Kidney epithelial cell (primary cell): Measurements from ENCODE around the gene EPHA8. TPM values are rescaled to one million over a fixed set of nuclear protein-coding genes. Genes with fewer than 3 reads are reported as not detected.

Source experiments
- DNase-seq: peaks from one replicate; pipeline ENCODE4 v3.0.0-alpha.2; 2010; ENCODE audit warnings: low read depth
- H3K27me3 ChIP-seq: 2 replicates; pipeline ENCODE4 v1.6.0; 2011; ENCODE audit warnings: low read length; ENCODE audit not compliant: control insufficient read depth, insufficient read depth
- H3K36me3 ChIP-seq: 2 replicates; pipeline ENCODE4 v1.5.1; 2011; ENCODE audit warnings: low read length; ENCODE audit not compliant: control insufficient read depth, insufficient read depth
- H3K4me3 ChIP-seq: 2 replicates; pipeline ENCODE4 v1.5.1; 2011; ENCODE audit warnings: low read depth, mild to moderate bottlenecking, control low read depth, low read length
- total RNA-seq: library from RNA; depleted of rRNA; stranded (reverse); fragments of >200 nt; gene quantifications from 2 replicates; pipeline ENCODE4 v1.2.3, GENCODE V29; 2015
- TF ChIP-seq, protein P1 (sequence below): IDR thresholded peaks from 2 replicates; pipeline ENCODE4 v1.5.1; 2011; ENCODE audit warnings: mild to moderate bottlenecking, moderate library complexity, low read length, control low read depth, inconsistent platforms; ENCODE audit not compliant: insufficient read depth, poor library complexity, severe bottlenecking

EPHA8 gene
- total RNA-seq, 1 donor from 2014 or later, result not detected

DNA sequence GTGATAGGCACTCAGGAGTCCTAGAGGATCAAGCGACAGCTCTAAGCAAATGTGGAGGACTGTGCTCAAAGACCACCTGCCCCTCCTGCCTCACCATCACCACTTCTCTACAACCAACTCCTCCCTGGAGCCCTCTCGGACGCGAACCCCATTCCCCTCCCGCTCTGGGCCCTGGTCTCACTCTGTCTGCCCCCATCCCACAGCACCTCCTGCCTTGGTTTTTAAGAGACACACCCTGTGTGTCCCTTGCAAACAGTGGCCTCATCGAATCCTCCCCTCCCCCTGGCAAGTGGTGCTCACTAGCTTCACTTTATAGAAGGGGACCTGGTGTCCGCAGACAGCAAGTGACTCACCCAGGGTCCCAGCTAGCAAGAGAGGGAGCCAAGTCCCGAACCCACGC is 28.8 kb downstream of the EPHA8 start:
- TF ChIP-seq, protein P1, sequence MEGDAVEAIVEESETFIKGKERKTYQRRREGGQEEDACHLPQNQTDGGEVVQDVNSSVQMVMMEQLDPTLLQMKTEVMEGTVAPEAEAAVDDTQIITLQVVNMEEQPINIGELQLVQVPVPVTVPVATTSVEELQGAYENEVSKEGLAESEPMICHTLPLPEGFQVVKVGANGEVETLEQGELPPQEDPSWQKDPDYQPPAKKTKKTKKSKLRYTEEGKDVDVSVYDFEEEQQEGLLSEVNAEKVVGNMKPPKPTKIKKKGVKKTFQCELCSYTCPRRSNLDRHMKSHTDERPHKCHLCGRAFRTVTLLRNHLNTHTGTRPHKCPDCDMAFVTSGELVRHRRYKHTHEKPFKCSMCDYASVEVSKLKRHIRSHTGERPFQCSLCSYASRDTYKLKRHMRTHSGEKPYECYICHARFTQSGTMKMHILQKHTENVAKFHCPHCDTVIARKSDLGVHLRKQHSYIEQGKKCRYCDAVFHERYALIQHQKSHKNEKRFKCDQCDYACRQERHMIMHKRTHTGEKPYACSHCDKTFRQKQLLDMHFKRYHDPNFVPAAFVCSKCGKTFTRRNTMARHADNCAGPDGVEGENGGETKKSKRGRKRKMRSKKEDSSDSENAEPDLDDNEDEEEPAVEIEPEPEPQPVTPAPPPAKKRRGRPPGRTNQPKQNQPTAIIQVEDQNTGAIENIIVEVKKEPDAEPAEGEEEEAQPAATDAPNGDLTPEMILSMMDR, result no peak
- Histone ChIP-seq H3K4me3 (no peak overlapping the region), H3K27me3 (peaks cover 43% of the 10 kb centered on the region), H3K36me3 (no peaks in the 10 kb centered on the region)
- no peak for DNase-seq

GRCh38 chr1:22592919-22593790 is 29.9 kb downstream of the EPHA8 start:
- DNase-seq, result no peak
- no peaks in the 10 kb centered on the region for H3K36me3 ChIP-seq
- TF ChIP-seq, protein P1, result no peak
- H3K4me3 ChIP-seq, result no peak overlapping the region
- peaks cover 43% of the 10 kb centered on the region for H3K27me3 ChIP-seq

DNA sequence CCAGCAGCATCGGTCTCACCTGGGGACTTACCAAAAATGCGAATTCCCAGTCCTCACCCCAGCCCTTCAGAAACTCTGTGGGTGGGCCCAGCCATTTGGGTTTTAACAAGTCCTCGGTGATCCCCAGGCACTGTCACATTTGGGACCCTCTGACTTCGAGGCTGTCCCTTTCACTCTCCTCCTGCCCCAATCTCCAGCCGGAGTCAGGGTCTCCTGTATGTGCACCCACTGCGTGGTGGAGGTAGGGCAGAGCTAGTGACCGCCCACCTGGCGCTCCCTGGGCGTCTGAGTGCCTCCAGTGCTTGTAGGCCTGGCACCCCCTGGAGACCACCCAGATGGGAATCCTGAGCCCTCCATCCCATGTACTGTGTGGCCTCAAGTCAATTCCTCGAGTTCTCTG is 31.1 kb downstream of the EPHA8 start:
- H3K36me3 ChIP-seq, result no peaks in the 10 kb centered on the region
- H3K4me3 ChIP-seq, result no peak overlapping the region
- peaks cover 46% of the 10 kb centered on the region for H3K27me3 ChIP-seq
- DNase-seq, result no peak
- TF ChIP-seq, protein P1, result no peak

DNA sequence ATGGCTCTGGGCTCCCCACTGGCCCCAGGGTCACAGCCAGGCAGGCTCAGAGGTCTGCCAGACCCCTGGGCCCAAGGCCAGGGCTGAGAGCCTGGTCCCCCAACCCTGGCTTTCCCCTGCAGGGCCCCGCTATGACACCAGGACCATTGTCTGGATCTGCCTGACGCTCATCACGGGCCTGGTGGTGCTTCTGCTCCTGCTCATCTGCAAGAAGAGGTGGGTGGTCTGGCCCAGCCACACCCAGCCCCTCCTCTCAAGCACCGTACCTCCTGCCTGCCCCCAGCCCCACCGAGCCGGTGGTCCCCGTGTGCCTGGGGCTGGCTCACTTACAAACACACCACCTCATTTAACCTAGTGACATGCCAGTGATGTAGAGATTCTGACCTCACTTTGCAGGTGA is 31.8 kb downstream of the EPHA8 start:
- Histone ChIP-seq H3K27me3 (peaks cover 43% of the 10 kb centered on the region), H3K4me3 (no peak overlapping the region), H3K36me3 (no peaks in the 10 kb centered on the region)
- TF ChIP-seq, protein P1, result no peak
- DNase-seq, result no peak

GRCh38 chr1:22597301-22597965 is 34.1 kb downstream of the EPHA8 start:
- Histone ChIP-seq H3K27me3 (peaks cover 54% of the 10 kb centered on the region), H3K4me3 (no peak overlapping the region), H3K36me3 (no peaks in the 10 kb centered on the region)
- TF ChIP-seq, protein P1, result no peak
- DNase-seq, result no peak
